Neuronal stem cell (in vitro differentiated cells): ENCODE measurements around the gene ACSF2.
A peak's percentile ranks its signal among the peaks of the same experiment; 100 is the strongest.

Source experiments
- DNase-seq: peaks from one replicate; pipeline ENCODE4 v3.0.0-alpha.2; 2013; ENCODE audit warnings: low spot score
- H2AFZ ChIP-seq: one replicate; pipeline ENCODE4 v1.6.1; 2013; ENCODE audit warnings: mild to moderate bottlenecking, low read length, inconsistent platforms
- H2AK5ac ChIP-seq: 2 replicates; pipeline ENCODE4 v1.6.1; 2013; ENCODE audit warnings: low read depth, mild to moderate bottlenecking, inconsistent platforms, low read length, moderate library complexity, mixed read lengths
- H2BK120ac ChIP-seq: 2 replicates; pipeline ENCODE4 v1.6.1; 2013; ENCODE audit warnings: low read depth, mild to moderate bottlenecking, inconsistent platforms, low read length, moderate library complexity, mixed read lengths
- H2BK12ac ChIP-seq: one replicate; pipeline ENCODE4 v1.6.1; 2013; ENCODE audit warnings: low read length, inconsistent platforms
- H2BK15ac ChIP-seq: 2 replicates; pipeline ENCODE4 v1.6.1; 2013; ENCODE audit warnings: mild to moderate bottlenecking, low read length, inconsistent platforms, mixed read lengths
- H2BK5ac ChIP-seq: one replicate; pipeline ENCODE4 v1.6.1; 2013; ENCODE audit warnings: inconsistent platforms, mild to moderate bottlenecking, low read length, moderate library complexity
- H3K14ac ChIP-seq: one replicate; pipeline ENCODE4 v1.6.1; 2013; ENCODE audit warnings: low read length, inconsistent platforms
- H3K18ac ChIP-seq: 2 replicates; pipeline ENCODE4 v1.6.1; 2013; ENCODE audit warnings: low read length, inconsistent platforms
- H3K23ac ChIP-seq: 2 replicates; pipeline ENCODE4 v1.6.1; 2013; ENCODE audit warnings: low read depth, mild to moderate bottlenecking, mixed read lengths, low read length, inconsistent platforms; ENCODE audit not compliant: poor library complexity
- H3K27ac ChIP-seq: replicated peaks from 3 replicates; pipeline ENCODE4 v1.5.1; 2013; ENCODE audit warnings: low read length, inconsistent platforms
- H3K27me3 ChIP-seq, 3 experiments: 2 replicates each; pipeline ENCODE4 v1.6.1; 2013; ENCODE audit warnings: low read length in 3 of 3, mild to moderate bottlenecking in 2 of 3, inconsistent platforms in 1 of 3, low read depth in 1 of 3, mixed read lengths in 1 of 3, moderate library complexity in 1 of 3; ENCODE audit not compliant: control insufficient read depth in 3 of 3, insufficient read depth in 3 of 3
- H3K36me3 ChIP-seq, 2 donors: replicated peaks in 1 of 2; 2 replicates each; pipeline ENCODE4 v1.6.1; 2013; ENCODE audit warnings: low read length in 2 of 2; ENCODE audit not compliant: control insufficient read depth in 2 of 2, insufficient read depth in 2 of 2
- H3K4ac ChIP-seq: 2 replicates; pipeline ENCODE4 v1.6.1; 2013; ENCODE audit warnings: inconsistent platforms, mild to moderate bottlenecking, low read length, moderate library complexity
- H3K4me1 ChIP-seq, 2 donors: 1 replicate in 1 of 2; 2 replicates in 1 of 2; pipeline ENCODE4 v1.6.1; 2013; ENCODE audit warnings: low read length in 2 of 2, low read depth in 1 of 2; ENCODE audit not compliant: control insufficient read depth in 2 of 2, insufficient read depth in 1 of 2
- H3K4me2 ChIP-seq: one replicate; pipeline ENCODE4 v1.6.1; 2013; ENCODE audit warnings: mild to moderate bottlenecking, low read length, inconsistent platforms; ENCODE audit not compliant: insufficient read depth, poor library complexity, severe bottlenecking
- H3K4me3 ChIP-seq, 2 donors: 2 replicates each; pipeline ENCODE4 v1.5.1; 2013; ENCODE audit warnings: low read length in 2 of 2, mild to moderate bottlenecking in 2 of 2, inconsistent platforms in 1 of 2, moderate library complexity in 1 of 2
- H3K79me1 ChIP-seq: one replicate; pipeline ENCODE4 v1.6.1; 2013; ENCODE audit warnings: low read depth, mild to moderate bottlenecking, inconsistent platforms, low read length, moderate library complexity
- H3K9ac ChIP-seq: one replicate; pipeline ENCODE4 v1.6.1; 2013; ENCODE audit warnings: mild to moderate bottlenecking, low read depth, low read length, inconsistent platforms; ENCODE audit not compliant: poor library complexity
- H3K9me3 ChIP-seq, 2 donors: replicated peaks in 1 of 2; 2 replicates each; pipeline versions ENCODE3 to v1.6.1; 2013; ENCODE audit warnings: low read length in 2 of 2, mild to moderate bottlenecking in 2 of 2, inconsistent platforms in 1 of 2, low read depth in 1 of 2, mixed read lengths in 1 of 2, moderate library complexity in 1 of 2; ENCODE audit not compliant: control insufficient read depth in 2 of 2, insufficient read depth in 1 of 2
- H4K8ac ChIP-seq: one replicate; pipeline ENCODE4 v1.6.1; 2013; ENCODE audit warnings: low read depth, mild to moderate bottlenecking, inconsistent platforms, low read length, moderate library complexity
- H4K91ac ChIP-seq: one replicate; pipeline ENCODE4 v1.6.1; 2013; ENCODE audit warnings: low read length, low read depth, mild to moderate bottlenecking, inconsistent platforms; ENCODE audit not compliant: poor library complexity
- WGBS, 2 donors: extraction: QIAGEN DNeasy Blood & Tissue Kit; methylation state at CpG; one replicate each; pipeline ENCODE4 v1.1.7; 2013; ENCODE audit warnings: missing lambda C conversion rate in 2 of 2, mixed read lengths in 1 of 2; ENCODE audit not compliant: insufficient read length in 2 of 2, insufficient replicate concordance in 1 of 2; ENCODE audit errors: extremely low coverage in 2 of 2; 5-methylcytosine and 5-hydroxymethylcytosine counted together

The ACSF2 gene

GRCh38 chr17:50478391-50479381, 52.7 kb downstream of the ACSF2 start, which contains the start of gene RSAD1:
Gene RSAD1, plus strand, starts transcription at chr17:50478860. Its CDS starts 25 bp downstream, at chr17:50478885.
- Histone ChIP-seq H4K91ac (no peak within 1 kb of the TSS), H3K9me3 (no peaks in the 10 kb centered on the region), H3K79me1 (no peaks in the 10 kb centered on the region), H3K18ac (peak within 1 kb of the TSS; percentile 42), H3K4me3 (peak within 1 kb of the TSS; percentile 62 to 85), H3K4ac (no peak within 1 kb of the TSS), H2AK5ac (peak within 1 kb of the TSS; percentile 60), H3K4me1 (peaks cover 5 to 7% of the 10 kb centered on the region in 2 donors), H2BK120ac (no peak within 1 kb of the TSS), H3K27me3 (peaks cover 0 to 30% (median 6%) of the 10 kb centered on the region in 3 experiments), H2AFZ (peak within 1 kb of the TSS; percentile 98), H3K23ac (no peak within 1 kb of the TSS), H2BK15ac (peak within 1 kb of the TSS; percentile 30), H2BK12ac (peak within 1 kb of the TSS; percentile 2), H3K9ac (peak within 1 kb of the TSS; percentile 64), H3K27ac (peak within 1 kb of the TSS; percentile 29), H4K8ac (no peak within 1 kb of the TSS), H3K14ac (no peak within 1 kb of the TSS), H3K36me3 (peaks cover 0 to 9% of the 10 kb centered on the region in 2 donors), H3K4me2 (peak within 1 kb of the TSS; percentile 99), H2BK5ac (no peak within 1 kb of the TSS)
- WGBS, 2 donors, result no CpG with 5 or more reads among the region's 75 CpGs
- peak; percentile 83 for DNase-seq

DNA sequence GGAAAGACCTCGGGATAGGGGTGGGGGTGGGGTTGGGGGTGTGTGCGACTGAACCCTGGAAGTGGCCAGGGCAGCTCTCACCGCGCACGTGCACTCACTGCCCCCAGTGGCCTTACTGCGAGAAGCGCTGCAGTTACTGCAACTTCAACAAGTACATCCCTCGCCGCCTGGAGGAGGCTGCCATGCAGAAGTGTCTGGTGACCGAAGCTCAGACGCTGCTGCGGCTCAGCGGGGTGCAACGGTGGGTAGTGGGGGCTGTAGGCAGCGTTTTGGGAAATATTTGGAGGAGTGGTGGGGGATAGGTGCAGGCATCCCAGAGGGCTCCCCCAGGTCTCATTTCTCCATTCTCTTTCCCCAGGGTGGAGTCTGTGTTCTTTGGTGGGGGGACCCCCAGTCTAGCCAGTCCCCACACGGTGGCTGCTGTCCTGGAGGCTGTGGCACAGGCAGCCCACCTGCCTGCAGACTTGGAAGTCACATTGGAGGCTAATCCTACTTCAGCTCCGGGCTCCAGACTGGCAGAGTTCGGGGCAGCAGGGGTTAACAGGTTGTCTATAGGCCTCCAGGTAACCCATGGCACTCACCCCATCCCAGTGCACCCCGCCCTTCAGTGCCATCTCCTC, 53.6 kb downstream of the ACSF2 start:
- H3K14ac ChIP-seq, result peak overlapping the region; percentile 86
- H2BK5ac ChIP-seq, result no peak overlapping the region
- H3K4ac ChIP-seq, result no peak overlapping the region
- no peak overlapping the region for H2BK120ac ChIP-seq
- H2AFZ ChIP-seq, result peak overlapping the region; percentile 98
- peak overlapping the region; percentile 60 for H2AK5ac ChIP-seq
- H3K18ac ChIP-seq, result peak overlapping the region; percentile 35
- peak overlapping the region; percentile 99 for H3K4me2 ChIP-seq
- no peak overlapping the region for H2BK12ac ChIP-seq
- H3K9me3 ChIP-seq, result no peaks in the 10 kb centered on the region
- no peak overlapping the region for H3K23ac ChIP-seq
- H3K27ac ChIP-seq, result no peak overlapping the region
- H2BK15ac ChIP-seq, result no peak overlapping the region
- peaks cover 5 to 7% of the 10 kb centered on the region in 2 donors for H3K4me1 ChIP-seq
- H3K27me3 ChIP-seq, result peaks cover 0 to 21% (median 6%) of the 10 kb centered on the region in 3 experiments
- H4K8ac ChIP-seq, result no peak overlapping the region
- no peak overlapping the region for H3K9ac ChIP-seq
- no CpG with 5 or more reads among the region's 19 CpGs for WGBS, 2 donors
- no peaks in the 10 kb centered on the region for H3K79me1 ChIP-seq
- peaks cover 0 to 14% of the 10 kb centered on the region in 2 donors for H3K36me3 ChIP-seq
- H4K91ac ChIP-seq, result no peak overlapping the region
- DNase-seq, result peak; percentile 46
- peak overlapping the region; percentile 62 to 85 for H3K4me3 ChIP-seq

DNA sequence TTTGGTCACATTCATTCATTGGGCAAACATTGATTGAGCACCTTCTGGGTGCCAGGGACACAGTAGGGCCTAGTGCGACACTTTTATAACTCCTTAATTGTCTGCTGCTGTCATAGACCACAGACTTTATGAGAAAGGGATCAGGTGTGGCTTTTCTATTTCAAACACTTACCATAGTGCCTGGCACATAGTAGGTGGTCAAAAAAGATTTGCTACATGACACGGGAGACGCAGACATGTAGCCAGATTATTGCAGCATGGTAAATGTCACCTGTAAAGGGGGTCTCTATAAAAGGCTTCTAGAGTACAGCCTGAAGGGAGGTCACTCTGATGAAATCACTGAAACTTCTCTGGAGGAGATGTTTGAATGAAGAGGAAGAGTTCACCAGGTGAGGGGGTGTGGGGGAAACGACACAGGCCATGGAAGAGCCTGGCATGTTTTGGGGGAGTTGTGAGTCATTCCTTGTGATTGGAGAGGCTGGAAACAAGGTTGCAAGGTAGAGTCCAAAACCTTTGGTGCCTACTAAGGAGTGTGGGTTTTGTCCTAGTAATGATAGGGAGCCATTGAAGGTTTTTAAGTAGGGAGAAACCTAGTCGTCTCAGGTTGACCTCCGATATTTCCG, 54.2 kb downstream of the ACSF2 start:
- H2BK15ac ChIP-seq, result no peak overlapping the region
- no peak overlapping the region for H3K14ac ChIP-seq
- H3K79me1 ChIP-seq, result no peaks in the 10 kb centered on the region
- no CpG with 5 or more reads among the region's 7 CpGs for WGBS, 2 donors
- no peak overlapping the region for H3K18ac ChIP-seq
- no peak overlapping the region for H4K8ac ChIP-seq
- H3K4me2 ChIP-seq, result no peak overlapping the region
- no peak overlapping the region for H2AFZ ChIP-seq
- H3K4ac ChIP-seq, result no peak overlapping the region
- H3K4me1 ChIP-seq, result peaks cover 5 to 7% of the 10 kb centered on the region in 2 donors
- H2BK120ac ChIP-seq, result no peak overlapping the region
- DNase-seq, result no peak
- no peak overlapping the region for H3K4me3 ChIP-seq
- no peak overlapping the region for H2BK5ac ChIP-seq
- no peaks in the 10 kb centered on the region for H3K9me3 ChIP-seq
- peak overlapping the region; percentile 60 for H2AK5ac ChIP-seq
- no peak overlapping the region for H3K23ac ChIP-seq
- H4K91ac ChIP-seq, result no peak overlapping the region
- H3K9ac ChIP-seq, result no peak overlapping the region
- H3K36me3 ChIP-seq, result peaks cover 2 to 18% of the 10 kb centered on the region in 2 donors
- no peak overlapping the region for H2BK12ac ChIP-seq
- H3K27me3 ChIP-seq, result peaks cover 0 to 14% (median 6%) of the 10 kb centered on the region in 3 experiments
- no peak overlapping the region for H3K27ac ChIP-seq
